Measurements from ENCODE around the gene AFTPH. TPM values are rescaled to one million over a fixed set of nuclear protein-coding genes. Genes with fewer than 3 reads are reported as not detected.

AFTPH gene
- total and polyA plus RNA-seq, 3 experiments from 2014 or later = 28.4 to 44.2 (median 41.4) TPM

- Histone ChIP-seq H3K9me3 (ENCODE audit: low read length) (no peaks in the 10 kb centered on the region), H3K4me3 (ENCODE audit: low read length) (no peak overlapping the region), H3K4me1 (ENCODE audit: insufficient read depth, low read length) (no peaks in the 10 kb centered on the region), H3K27ac (ENCODE audit: low read depth, low read length) (no peak overlapping the region), H3K27me3 (ENCODE audit: insufficient read depth, low read length, poor library complexity, severe bottlenecking) (no peaks in the 10 kb centered on the region), H3K36me3 (ENCODE audit: insufficient read depth, low read length) (no peaks in the 10 kb centered on the region)
- DNase-seq = no peak
- Mint-ChIP-seq H3K4me3 (no peak overlapping the region), H3K36me3 (no peaks in the 10 kb centered on the region), H3K27me3 (peaks cover 15 to 32% of the 10 kb centered on the region in 2 donors), H3K4me1 (no peaks in the 10 kb centered on the region), H3K27ac (no peak overlapping the region), H3K9me3 (no peaks in the 10 kb centered on the region)
- POLR2A ChIA-PET = no interaction called here
- CTCF ChIA-PET = interaction anchor here (1.3 to 1.7 kb wide), 2 partner anchors 17 to 456 kb away, joined by 3 to 4 read pairs; no protein-coding TSS in a partner anchor
Observed at GRCh38 chr2:64504774-64505720, 19.1 kb upstream of the AFTPH start.

GRCh38 chr2:64506686-64507085, 17.4 kb upstream of the AFTPH start:
- DNase-seq = no peak
- H3K36me3 Mint-ChIP-seq = no peaks in the 10 kb centered on the region
- no peaks in the 10 kb centered on the region for H3K27me3 ChIP-seq (ENCODE audit: insufficient read depth, low read length, poor library complexity, severe bottlenecking)
- H3K27ac ChIP-seq (ENCODE audit: low read depth, low read length) = no peak overlapping the region
- ChIA-PET CTCF (no interaction called here), POLR2A (no interaction called here)
- H3K27ac Mint-ChIP-seq = no peak overlapping the region
- no peaks in the 10 kb centered on the region for H3K36me3 ChIP-seq (ENCODE audit: insufficient read depth, low read length)
- no peaks in the 10 kb centered on the region for H3K4me1 ChIP-seq (ENCODE audit: insufficient read depth, low read length)
- H3K9me3 ChIP-seq (ENCODE audit: low read length) = no peaks in the 10 kb centered on the region
- no peaks in the 10 kb centered on the region for H3K4me1 Mint-ChIP-seq
- H3K4me3 ChIP-seq (ENCODE audit: low read length) = no peak overlapping the region
- peaks cover 15 to 29% of the 10 kb centered on the region in 2 donors for H3K27me3 Mint-ChIP-seq
- no peak overlapping the region for H3K4me3 Mint-ChIP-seq
- H3K9me3 Mint-ChIP-seq = no peaks in the 10 kb centered on the region

- Mint-ChIP-seq H3K27ac (no peak overlapping the region), H3K9me3 (no peaks in the 10 kb centered on the region), H3K27me3 (no peaks in the 10 kb centered on the region), H3K36me3 (no peaks in the 10 kb centered on the region), H3K4me3 (no peak overlapping the region), H3K4me1 (no peaks in the 10 kb centered on the region)
- H3K27me3 ChIP-seq (ENCODE audit: insufficient read depth, low read length, poor library complexity, severe bottlenecking) = no peaks in the 10 kb centered on the region
- no peaks in the 10 kb centered on the region for H3K9me3 ChIP-seq (ENCODE audit: low read length)
- no peaks in the 10 kb centered on the region for H3K4me1 ChIP-seq (ENCODE audit: insufficient read depth, low read length)
- CTCF ChIA-PET = interaction anchor here (1.1 to 1.7 kb wide), 3 partner anchors 8 to 359 kb away, joined by 3 to 7 read pairs (median 3); partner anchors contain the start of gene AFTPH
- no peaks in the 10 kb centered on the region for H3K36me3 ChIP-seq (ENCODE audit: insufficient read depth, low read length)
- H3K27ac ChIP-seq (ENCODE audit: low read depth, low read length) = no peak overlapping the region
- DNase-seq = no peak
- POLR2A ChIA-PET = no interaction called here
- H3K4me3 ChIP-seq (ENCODE audit: low read length) = no peak overlapping the region
Observed at GRCh38 chr2:64514008-64514407, 10.1 kb upstream of the AFTPH start.

- Mint-ChIP-seq H3K27me3 (no peaks in the 10 kb centered on the region), H3K36me3 (no peaks in the 10 kb centered on the region), H3K4me3 (no peak overlapping the region), H3K9me3 (no peaks in the 10 kb centered on the region), H3K4me1 (no peaks in the 10 kb centered on the region), H3K27ac (no peak overlapping the region)
- ChIA-PET POLR2A (interaction anchor here (0.6 to 0.7 kb wide), 2 partner anchors 9 to 140 kb away, joined by 4 to 5 read pairs; no protein-coding TSS in a partner anchor), CTCF (interaction anchor here (1.1 to 1.7 kb wide), 3 partner anchors 7 to 358 kb away, joined by 3 to 7 read pairs (median 3); partner anchors contain the start of gene AFTPH)
- H3K9me3 ChIP-seq (ENCODE audit: low read length) = no peaks in the 10 kb centered on the region
- DNase-seq = no peak
- H3K4me3 ChIP-seq (ENCODE audit: low read length) = no peak overlapping the region
- no peaks in the 10 kb centered on the region for H3K27me3 ChIP-seq (ENCODE audit: insufficient read depth, low read length, poor library complexity, severe bottlenecking)
- no peak overlapping the region for H3K27ac ChIP-seq (ENCODE audit: low read depth, low read length)
- H3K36me3 ChIP-seq (ENCODE audit: insufficient read depth, low read length) = no peaks in the 10 kb centered on the region
- H3K4me1 ChIP-seq (ENCODE audit: insufficient read depth, low read length) = no peaks in the 10 kb centered on the region
Observed at GRCh38 chr2:64515086-64515485, 9.0 kb upstream of the AFTPH start.

DNA sequence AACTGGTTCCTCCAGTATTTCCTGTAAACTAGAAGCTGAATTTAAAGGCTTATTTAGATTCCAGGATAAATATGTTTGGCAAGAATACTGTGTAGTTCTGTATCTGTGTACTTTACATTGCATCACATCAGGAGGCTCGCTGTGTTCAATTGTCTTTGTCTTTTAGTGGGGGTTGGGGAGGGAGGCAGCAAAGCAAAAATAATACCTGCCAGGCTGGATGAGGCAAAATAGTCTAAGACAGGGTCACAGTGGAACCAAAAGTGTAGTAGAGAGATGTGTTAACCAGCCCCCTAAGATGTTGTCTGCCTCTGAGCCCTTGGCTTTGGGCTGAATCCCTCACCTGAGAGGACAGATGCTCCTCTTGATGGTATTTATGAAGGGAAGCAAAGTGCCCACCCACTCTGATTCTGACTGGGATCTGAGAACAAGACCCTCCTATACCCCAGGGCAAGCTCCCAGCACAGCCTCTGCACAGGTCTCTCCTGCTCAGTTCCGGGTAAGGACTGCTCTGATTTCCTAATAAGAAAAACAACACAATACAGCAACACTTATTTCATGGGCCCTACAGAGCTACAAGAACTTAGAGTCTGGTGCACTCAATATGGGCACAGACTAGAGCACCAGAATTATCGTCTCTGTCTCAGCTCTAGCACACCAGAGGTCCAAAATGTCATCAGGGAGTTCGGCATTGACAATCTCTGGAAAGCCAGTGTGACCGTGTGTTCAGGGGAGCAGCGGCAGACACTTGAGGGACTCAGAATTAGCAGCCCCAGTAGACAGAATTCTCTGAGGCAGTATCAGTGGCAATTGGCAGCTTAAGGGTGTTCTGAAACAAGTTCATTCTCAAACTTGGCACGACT, 7.2 kb upstream of the AFTPH start:
- Histone ChIP-seq H3K9me3 (ENCODE audit: low read length) (no peaks in the 10 kb centered on the region), H3K4me1 (ENCODE audit: insufficient read depth, low read length) (no peaks in the 10 kb centered on the region), H3K27me3 (ENCODE audit: insufficient read depth, low read length, poor library complexity, severe bottlenecking) (no peaks in the 10 kb centered on the region), H3K36me3 (ENCODE audit: insufficient read depth, low read length) (no peaks in the 10 kb centered on the region), H3K4me3 (ENCODE audit: low read length) (no peak overlapping the region), H3K27ac (ENCODE audit: low read depth, low read length) (no peak overlapping the region)
- Mint-ChIP-seq H3K4me1 (no peaks in the 10 kb centered on the region), H3K27ac (no peak overlapping the region), H3K9me3 (no peaks in the 10 kb centered on the region), H3K4me3 (no peak overlapping the region), H3K27me3 (peaks cover 0 to 3% of the 10 kb centered on the region in 2 donors), H3K36me3 (no peaks in the 10 kb centered on the region)
- ChIA-PET CTCF (no interaction called here), POLR2A (no interaction called here)
- no peak for DNase-seq

DNA sequence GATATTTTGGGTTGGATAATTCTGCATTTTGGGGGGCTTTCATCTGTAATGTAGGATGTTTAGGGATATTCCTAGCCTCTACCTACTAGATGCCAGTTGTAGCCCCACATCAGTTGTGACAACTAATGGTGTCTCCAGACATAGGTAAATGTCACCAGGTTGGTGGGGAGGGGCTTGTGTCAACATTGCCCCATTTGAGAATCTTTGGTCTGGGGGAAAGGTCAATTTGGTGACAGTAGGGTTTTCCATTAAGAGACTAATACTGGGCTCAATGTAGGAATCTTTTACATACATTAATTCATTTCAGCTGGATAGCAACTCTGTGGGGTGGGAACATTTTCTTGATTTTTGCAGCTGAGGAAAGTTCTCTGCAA, 6.6 kb upstream of the AFTPH start:
- no peaks in the 10 kb centered on the region for H3K4me1 ChIP-seq (ENCODE audit: insufficient read depth, low read length)
- no peak for DNase-seq

DNA sequence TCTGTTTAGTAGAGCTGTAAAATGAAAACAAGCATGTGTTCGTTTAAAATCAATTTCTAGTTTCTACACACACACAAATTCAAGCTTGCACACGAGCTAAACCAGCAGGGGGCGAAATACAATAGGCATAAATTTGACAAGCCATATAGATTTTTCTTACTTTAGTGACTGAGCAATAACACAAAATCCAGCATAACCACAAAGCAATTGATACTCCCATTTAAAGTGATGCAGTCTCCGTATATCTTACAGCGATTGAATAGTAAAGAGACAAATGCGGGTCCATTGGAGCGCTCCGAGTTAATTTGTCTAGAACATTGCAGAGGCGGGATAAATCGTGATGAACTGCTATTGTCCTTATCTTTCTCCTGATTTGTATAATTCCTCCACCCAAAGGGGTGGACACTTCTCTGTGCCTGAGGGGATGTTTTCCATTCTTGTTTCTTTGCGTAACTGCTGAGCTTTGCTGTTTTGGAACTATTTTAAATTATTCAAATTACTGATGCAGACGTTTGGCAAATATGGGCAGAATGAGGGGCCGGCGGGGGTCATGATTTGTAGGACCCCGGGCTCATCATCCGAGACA, 1.2 kb upstream of the AFTPH start:
- Mint-ChIP-seq H3K27me3 (peaks cover 3% of the 10 kb centered on the region in 2 donors), H3K27ac (peak overlapping the region; percentile 84 to 100 (median 98)), H3K36me3 (peaks cover 0 to 21% (median 0%) of the 10 kb centered on the region in 3 donors), H3K4me3 (peak overlapping the region; percentile 89 to 99 (median 97)), H3K4me1 (peaks cover 33 to 38% (median 37%) of the 10 kb centered on the region in 3 donors), H3K9me3 (no peaks in the 10 kb centered on the region)
- peak; percentile 42 to 80 (median 72) for DNase-seq
- ChIA-PET CTCF (interaction anchor here (0.7 to 3.9 kb wide), 33 partner anchors 8 to 486 kb away, joined by 3 to 45 read pairs (median 4); partner anchors contain the start of gene SERTAD2), POLR2A (interaction anchor here (0.6 to 2.3 kb wide), 12 partner anchors 35 to 705 kb away, joined by 3 to 7 read pairs (median 3); partner anchors contain the start of genes ACTR2 and SERTAD2)
- no peaks in the 10 kb centered on the region for H3K36me3 ChIP-seq (ENCODE audit: insufficient read depth, low read length)
- peak overlapping the region; percentile 79 for H3K4me3 ChIP-seq (ENCODE audit: low read length)
- H3K27me3 ChIP-seq (ENCODE audit: insufficient read depth, low read length, poor library complexity, severe bottlenecking) = no peaks in the 10 kb centered on the region
- H3K4me1 ChIP-seq (ENCODE audit: insufficient read depth, low read length) = peaks cover 20% of the 10 kb centered on the region
- no peaks in the 10 kb centered on the region for H3K9me3 ChIP-seq (ENCODE audit: low read length)
- peak overlapping the region; percentile 77 for H3K27ac ChIP-seq (ENCODE audit: low read depth, low read length)

More for the DNA sequence above, 6.6 kb upstream of the AFTPH start:
- H3K27me3 ChIP-seq (ENCODE audit: insufficient read depth, low read length, poor library complexity, severe bottlenecking) = no peaks in the 10 kb centered on the region
- CTCF ChIA-PET = interaction anchor here (1.3 kb wide), 1 partner anchor 350 kb away, joined by 3 read pairs; no protein-coding TSS in a partner anchor
- H3K4me1 Mint-ChIP-seq = peaks cover 0 to 1% (median under 1%) of the 10 kb centered on the region in 3 donors
- H3K4me3 ChIP-seq (ENCODE audit: low read length) = no peak overlapping the region
- H3K27ac Mint-ChIP-seq = no peak overlapping the region
- H3K27ac ChIP-seq (ENCODE audit: low read depth, low read length) = no peak overlapping the region
- peaks cover 0 to 3% of the 10 kb centered on the region in 2 donors for H3K27me3 Mint-ChIP-seq
- no peaks in the 10 kb centered on the region for H3K9me3 ChIP-seq (ENCODE audit: low read length)
- POLR2A ChIA-PET = no interaction called here
- H3K36me3 Mint-ChIP-seq = no peaks in the 10 kb centered on the region
- no peaks in the 10 kb centered on the region for H3K9me3 Mint-ChIP-seq
- no peaks in the 10 kb centered on the region for H3K36me3 ChIP-seq (ENCODE audit: insufficient read depth, low read length)
- no peak overlapping the region for H3K4me3 Mint-ChIP-seq
